PC-3 (cell line): ENCODE measurements around the gene MAPK12. TPM values are rescaled to one million over a fixed set of nuclear protein-coding genes. Genes with fewer than 3 reads are reported as not detected.

Experiments
- ATAC-seq: fragments of 200-7000 bp; cut with Tn5 transposase; 2 replicates; pipeline ENCODE4 v1.9.1; 2020; ENCODE audit warnings: mild to moderate bottlenecking, moderate library complexity
- BruUV-seq: library from RNA; stranded (reverse); fragments of 400-500 nt; replicated peaks from 2 replicates; lab custom pipeline; 2021; lab: Mats Ljungman, UMichigan
- CTCF ChIA-PET: fragments of 300-600 bp; sonication (Branson Sonifier 250); formaldehyde crosslinking; loops from one replicate; lab custom pipeline; 2022; ENCODE audit warnings: antibody characterized with exemption; lab: Charles Lee
- POLR2A ChIA-PET: fragments of 300-600 bp; sonication (Branson Sonifier 250); formaldehyde crosslinking; loops from one replicate; lab custom pipeline; 2022; ENCODE audit warnings: antibody characterized with exemption; ENCODE audit not compliant: unreplicated experiment; lab: Charles Lee
- DNase-seq: peaks from one replicate; pipeline ENCODE4 v3.0.0-alpha.2; 2015
- H2AFZ ChIP-seq: fragments of 300-600 bp; sonication (generic); 2 replicates; pipeline ENCODE4 v1.6.0; 2016; ENCODE audit warnings: antibody characterized with exemption, low read length
- H3F3A ChIP-seq: fragments of 300-600 bp; sonication (generic); one replicate; pipeline ENCODE4 v1.6.0; 2017; ENCODE audit warnings: antibody characterized with exemption, low read length, control low read depth, mild to moderate bottlenecking; ENCODE audit not compliant: unreplicated experiment
- H3K27ac ChIP-seq: fragments of 300-600 bp; sonication (generic); 2 replicates; pipeline ENCODE4 v1.5.1; 2016; ENCODE audit warnings: mild to moderate bottlenecking, low read length
- H3K27me3 ChIP-seq: fragments of 300-600 bp; sonication (generic); 2 replicates; pipeline ENCODE4 v1.6.1; 2016; ENCODE audit warnings: low read length, mixed read lengths
- H3K36me3 ChIP-seq: fragments of 300-600 bp; sonication (generic); 2 replicates; pipeline ENCODE4 v1.6.1; 2016; ENCODE audit warnings: low read depth, mixed run types, low read length, mixed read lengths
- H3K4me1 ChIP-seq: fragments of 300-600 bp; sonication (generic); 2 replicates; pipeline ENCODE4 v1.5.1; 2016; ENCODE audit warnings: low read length; ENCODE audit not compliant: insufficient read depth
- H3K4me2 ChIP-seq: fragments of 300-600 bp; sonication (generic); 2 replicates; pipeline ENCODE4 v1.6.0; 2016; ENCODE audit warnings: low read length
- H3K4me3 ChIP-seq: fragments of 300-600 bp; sonication (generic); 2 replicates; pipeline ENCODE4 v1.5.1; 2016; ENCODE audit warnings: mild to moderate bottlenecking, low read length, mixed read lengths
- H3K79me2 ChIP-seq: fragments of 300-600 bp; sonication (generic); 2 replicates; pipeline ENCODE4 v1.6.1; 2017; ENCODE audit warnings: low read length, mixed read lengths
- H3K9ac ChIP-seq: fragments of 300-600 bp; sonication (generic); 2 replicates; pipeline ENCODE4 v1.6.0; 2016; ENCODE audit warnings: mild to moderate bottlenecking, low read length
- H3K9me2 ChIP-seq: fragments of 300-600 bp; sonication (generic); replicated peaks from 2 replicates; pipeline ENCODE4 v1.6.1; 2016; ENCODE audit warnings: mixed run types, low read length, mixed read lengths
- H3K9me3 ChIP-seq: fragments of 300-600 bp; sonication (generic); 2 replicates; pipeline ENCODE4 v1.6.1; 2016; ENCODE audit warnings: low read length, mixed read lengths
- H4K20me1 ChIP-seq: fragments of 300-600 bp; sonication (generic); 2 replicates; pipeline ENCODE4 v1.6.1; 2016; ENCODE audit warnings: low read length, mixed read lengths
- CTCF ChIP-seq: fragments of 300-600 bp; sonication (generic); conservative IDR thresholded peaks from 2 replicates; pipeline ENCODE4 v1.5.1; 2017; ENCODE audit warnings: antibody characterized with exemption, low read depth, mild to moderate bottlenecking, low read length
- EZH2 ChIP-seq: fragments of 300-600 bp; sonication (generic); IDR thresholded peaks from one replicate; pipeline ENCODE4 v1.6.1; 2017; ENCODE audit warnings: antibody characterized with exemption, mild to moderate bottlenecking, low read length; ENCODE audit not compliant: unreplicated experiment
- EZH2phosphoT487 ChIP-seq: fragments of 300-600 bp; sonication (generic); IDR thresholded peaks from 2 replicates; pipeline ENCODE4 v1.6.1; 2018; ENCODE audit warnings: mild to moderate bottlenecking, antibody characterized with exemption, low read length, borderline replicate concordance
- intact Hi-C: fragments of 100-400 bp; cut with micrococcal nuclease; formaldehyde crosslinking; loops from 2 replicates; pipeline ENCODE4 v1.9.0; 2023
- total RNA-seq: library from RNA; depleted of rRNA; stranded (reverse); fragments of >200 nt; gene quantifications from 2 replicates; pipeline ENCODE4 v1.2.3, GENCODE V29; 2014

MAPK12 gene
- total RNA-seq, 1 experiment from 2014 or later: 22.4 TPM

- Histone ChIP-seq H3K36me3 (no peaks in the 10 kb centered on the region), H3K9me3 (no peaks in the 10 kb centered on the region), H3K27me3 (no peaks in the 10 kb centered on the region), H3K27ac (peak overlapping the region; percentile 81), H2AFZ (peak overlapping the region; percentile 94), H4K20me1 (no peaks in the 10 kb centered on the region), H3K4me3 (peak overlapping the region; percentile 99), H3K9ac (peak overlapping the region; percentile 97), H3K9me2 (no peaks in the 10 kb centered on the region), H3F3A (no peaks in the 10 kb centered on the region), H3K4me1 (peaks cover 15% of the 10 kb centered on the region; the same call in 1 of the 2 replicates), H3K79me2 (peaks cover 55% of the 10 kb centered on the region), H3K4me2 (peak overlapping the region; percentile 99)
- ChIA-PET CTCF (no interaction called here), POLR2A (no interaction called here)
- intact Hi-C loops: no loop called here
- TF ChIP-seq CTCF (no peak), EZH2phosphoT487 (no peak), EZH2 (no peak)
- ATAC-seq: peak; percentile 45
- DNase-seq: no peak
- TSS peak; percentile 26 for BruUV-seq
Observed at GRCh38 chr22:50245214-50246072, 16.0 kb downstream of the MAPK12 start.

- ChIA-PET POLR2A (no interaction called here), CTCF (no interaction called here)
- ATAC-seq: peak; percentile 72
- H2AFZ ChIP-seq: peak within 1 kb of the TSS; percentile 94
- TSS peak; percentile 45 for BruUV-seq
- no peaks in the 10 kb centered on the region for H3F3A ChIP-seq
- peak within 1 kb of the TSS; percentile 99 for H3K4me3 ChIP-seq
- peak within 1 kb of the TSS; percentile 99 for H3K4me2 ChIP-seq
- H3K9ac ChIP-seq: peak within 1 kb of the TSS; percentile 97
- H3K36me3 ChIP-seq: no peaks in the 10 kb centered on the region; the same call in 1 of the 2 replicates
- peak; percentile 87 for DNase-seq
- H3K4me1 ChIP-seq: peaks cover 9% of the 10 kb centered on the region; the same call in 1 of the 2 replicates
- peak within 1 kb of the TSS; percentile 81 for H3K27ac ChIP-seq
- H3K27me3 ChIP-seq: no peaks in the 10 kb centered on the region
- no peaks in the 10 kb centered on the region for H3K9me2 ChIP-seq
- TF ChIP-seq CTCF (no peak), EZH2phosphoT487 (no peak), EZH2 (no peak)
- peaks cover 59% of the 10 kb centered on the region for H3K79me2 ChIP-seq
- intact Hi-C loops: no loop called here
- H4K20me1 ChIP-seq: no peaks in the 10 kb centered on the region
- no peaks in the 10 kb centered on the region for H3K9me3 ChIP-seq
Observed at GRCh38 chr22:50244420-50245213, 16.9 kb downstream of the MAPK12 start, which contains the start of gene TUBGCP6. Gene TUBGCP6 (minus strand): TSS chr22:50245023. CDS start chr22:50244459, 564 bp downstream.
